Neuronal stem cell (in vitro differentiated cells): ENCODE data around the gene C10orf53.
A peak's percentile ranks its signal among the peaks of the same experiment; 100 is the strongest.

ENCODE experiments used
- DNase-seq: peaks from one replicate; pipeline ENCODE4 v3.0.0-alpha.2; 2013; ENCODE audit warnings: low spot score
- H2AFZ ChIP-seq: one replicate; pipeline ENCODE4 v1.6.1; 2013; ENCODE audit warnings: mild to moderate bottlenecking, low read length, inconsistent platforms
- H2AK5ac ChIP-seq: 2 replicates; pipeline ENCODE4 v1.6.1; 2013; ENCODE audit warnings: low read depth, mild to moderate bottlenecking, inconsistent platforms, low read length, moderate library complexity, mixed read lengths
- H2BK120ac ChIP-seq: 2 replicates; pipeline ENCODE4 v1.6.1; 2013; ENCODE audit warnings: low read depth, mild to moderate bottlenecking, inconsistent platforms, low read length, moderate library complexity, mixed read lengths
- H2BK12ac ChIP-seq: one replicate; pipeline ENCODE4 v1.6.1; 2013; ENCODE audit warnings: low read length, inconsistent platforms
- H2BK15ac ChIP-seq: 2 replicates; pipeline ENCODE4 v1.6.1; 2013; ENCODE audit warnings: mild to moderate bottlenecking, low read length, inconsistent platforms, mixed read lengths
- H2BK5ac ChIP-seq: one replicate; pipeline ENCODE4 v1.6.1; 2013; ENCODE audit warnings: inconsistent platforms, mild to moderate bottlenecking, low read length, moderate library complexity
- H3K14ac ChIP-seq: one replicate; pipeline ENCODE4 v1.6.1; 2013; ENCODE audit warnings: low read length, inconsistent platforms
- H3K18ac ChIP-seq: 2 replicates; pipeline ENCODE4 v1.6.1; 2013; ENCODE audit warnings: low read length, inconsistent platforms
- H3K23ac ChIP-seq: 2 replicates; pipeline ENCODE4 v1.6.1; 2013; ENCODE audit warnings: low read depth, mild to moderate bottlenecking, mixed read lengths, low read length, inconsistent platforms; ENCODE audit not compliant: poor library complexity
- H3K27ac ChIP-seq: replicated peaks from 3 replicates; pipeline ENCODE4 v1.5.1; 2013; ENCODE audit warnings: low read length, inconsistent platforms
- H3K27me3 ChIP-seq, 3 experiments: 2 replicates each; pipeline ENCODE4 v1.6.1; 2013; ENCODE audit warnings: low read length in 3 of 3, mild to moderate bottlenecking in 2 of 3, inconsistent platforms in 1 of 3, low read depth in 1 of 3, mixed read lengths in 1 of 3, moderate library complexity in 1 of 3; ENCODE audit not compliant: control insufficient read depth in 3 of 3, insufficient read depth in 3 of 3
- H3K36me3 ChIP-seq, 2 donors: replicated peaks in 1 of 2; 2 replicates each; pipeline ENCODE4 v1.6.1; 2013; ENCODE audit warnings: low read length in 2 of 2; ENCODE audit not compliant: control insufficient read depth in 2 of 2, insufficient read depth in 2 of 2
- H3K4ac ChIP-seq: 2 replicates; pipeline ENCODE4 v1.6.1; 2013; ENCODE audit warnings: inconsistent platforms, mild to moderate bottlenecking, low read length, moderate library complexity
- H3K4me1 ChIP-seq, 2 donors: 1 replicate in 1 of 2; 2 replicates in 1 of 2; pipeline ENCODE4 v1.6.1; 2013; ENCODE audit warnings: low read length in 2 of 2, low read depth in 1 of 2; ENCODE audit not compliant: control insufficient read depth in 2 of 2, insufficient read depth in 1 of 2
- H3K4me2 ChIP-seq: one replicate; pipeline ENCODE4 v1.6.1; 2013; ENCODE audit warnings: mild to moderate bottlenecking, low read length, inconsistent platforms; ENCODE audit not compliant: insufficient read depth, poor library complexity, severe bottlenecking
- H3K4me3 ChIP-seq, 2 donors: 2 replicates each; pipeline ENCODE4 v1.5.1; 2013; ENCODE audit warnings: low read length in 2 of 2, mild to moderate bottlenecking in 2 of 2, inconsistent platforms in 1 of 2, moderate library complexity in 1 of 2
- H3K79me1 ChIP-seq: one replicate; pipeline ENCODE4 v1.6.1; 2013; ENCODE audit warnings: low read depth, mild to moderate bottlenecking, inconsistent platforms, low read length, moderate library complexity
- H3K9ac ChIP-seq: one replicate; pipeline ENCODE4 v1.6.1; 2013; ENCODE audit warnings: mild to moderate bottlenecking, low read depth, low read length, inconsistent platforms; ENCODE audit not compliant: poor library complexity
- H3K9me3 ChIP-seq, 2 donors: replicated peaks in 1 of 2; 2 replicates each; pipeline versions ENCODE3 to v1.6.1; 2013; ENCODE audit warnings: low read length in 2 of 2, mild to moderate bottlenecking in 2 of 2, inconsistent platforms in 1 of 2, low read depth in 1 of 2, mixed read lengths in 1 of 2, moderate library complexity in 1 of 2; ENCODE audit not compliant: control insufficient read depth in 2 of 2, insufficient read depth in 1 of 2
- H4K8ac ChIP-seq: one replicate; pipeline ENCODE4 v1.6.1; 2013; ENCODE audit warnings: low read depth, mild to moderate bottlenecking, inconsistent platforms, low read length, moderate library complexity
- H4K91ac ChIP-seq: one replicate; pipeline ENCODE4 v1.6.1; 2013; ENCODE audit warnings: low read length, low read depth, mild to moderate bottlenecking, inconsistent platforms; ENCODE audit not compliant: poor library complexity
- WGBS, 2 donors: extraction: QIAGEN DNeasy Blood & Tissue Kit; methylation state at CpG; one replicate each; pipeline ENCODE4 v1.1.7; 2013; ENCODE audit warnings: missing lambda C conversion rate in 2 of 2, mixed read lengths in 1 of 2; ENCODE audit not compliant: insufficient read length in 2 of 2, insufficient replicate concordance in 1 of 2; ENCODE audit errors: extremely low coverage in 2 of 2; 5-methylcytosine and 5-hydroxymethylcytosine counted together

C10orf53 gene

DNA sequence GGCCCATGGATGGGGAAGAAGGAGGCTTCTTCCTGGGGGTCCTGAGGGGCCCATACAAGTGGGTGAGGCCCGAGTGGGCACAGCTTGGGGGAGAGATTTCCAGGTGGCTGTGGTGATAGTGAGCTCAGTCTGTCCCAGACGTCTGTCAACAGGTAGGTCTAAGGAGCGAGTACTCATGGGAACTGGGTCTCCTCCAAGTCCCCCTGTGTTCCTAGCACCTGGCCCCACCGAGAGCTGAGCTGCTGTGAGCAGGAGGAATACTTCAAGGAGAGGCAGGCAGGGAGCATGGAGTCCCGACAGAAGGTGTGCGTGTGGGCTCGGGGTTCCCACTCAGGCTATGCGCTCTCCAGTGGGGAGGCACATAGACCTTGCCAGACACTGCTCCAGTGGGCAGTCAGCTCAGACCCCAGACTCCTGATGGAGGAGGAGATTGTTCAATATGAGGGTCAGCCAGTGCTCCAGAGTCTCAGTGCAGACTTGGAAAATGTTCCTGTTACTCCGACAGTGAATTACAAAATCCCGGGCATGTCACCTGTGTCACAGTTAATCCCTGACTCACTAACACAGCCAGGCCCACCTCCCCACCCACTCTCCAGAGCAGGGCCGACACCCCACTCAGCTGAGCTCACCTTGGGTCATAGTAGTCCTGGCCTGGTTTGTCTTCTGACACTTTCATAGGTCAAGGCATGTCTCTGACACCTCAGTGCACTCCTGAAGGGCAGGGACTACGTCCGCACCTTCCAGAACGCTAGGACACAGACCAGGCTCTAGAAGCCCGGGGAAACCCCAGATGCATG is 28.2 kb upstream of the C10orf53 start:
- no CpG with 5 or more reads among the region's 15 CpGs for WGBS, 2 donors
- no peak for DNase-seq
- no peak overlapping the region for H4K8ac ChIP-seq
- no peak overlapping the region for H2AFZ ChIP-seq
- no peak overlapping the region for H3K4ac ChIP-seq
- no peaks in the 10 kb centered on the region for H3K36me3 ChIP-seq
- H3K4me2 ChIP-seq = no peak overlapping the region
- no peak overlapping the region for H3K18ac ChIP-seq
- no peak overlapping the region for H3K27ac ChIP-seq
- no peak overlapping the region for H2BK5ac ChIP-seq
- no peak overlapping the region for H3K4me3 ChIP-seq
- no peak overlapping the region for H3K9ac ChIP-seq
- peak overlapping the region; percentile 44 for H3K23ac ChIP-seq
- H3K79me1 ChIP-seq = no peaks in the 10 kb centered on the region
- no peak overlapping the region for H3K14ac ChIP-seq
- no peak overlapping the region for H2BK12ac ChIP-seq
- no peak overlapping the region for H4K91ac ChIP-seq
- no peaks in the 10 kb centered on the region for H3K9me3 ChIP-seq
- no peak overlapping the region for H2BK15ac ChIP-seq
- H3K4me1 ChIP-seq = peaks cover 0 to 2% of the 10 kb centered on the region in 2 donors
- no peak overlapping the region for H2BK120ac ChIP-seq
- peaks cover 0 to 34% (median 0%) of the 10 kb centered on the region in 3 experiments for H3K27me3 ChIP-seq
- H2AK5ac ChIP-seq = no peak overlapping the region

DNA sequence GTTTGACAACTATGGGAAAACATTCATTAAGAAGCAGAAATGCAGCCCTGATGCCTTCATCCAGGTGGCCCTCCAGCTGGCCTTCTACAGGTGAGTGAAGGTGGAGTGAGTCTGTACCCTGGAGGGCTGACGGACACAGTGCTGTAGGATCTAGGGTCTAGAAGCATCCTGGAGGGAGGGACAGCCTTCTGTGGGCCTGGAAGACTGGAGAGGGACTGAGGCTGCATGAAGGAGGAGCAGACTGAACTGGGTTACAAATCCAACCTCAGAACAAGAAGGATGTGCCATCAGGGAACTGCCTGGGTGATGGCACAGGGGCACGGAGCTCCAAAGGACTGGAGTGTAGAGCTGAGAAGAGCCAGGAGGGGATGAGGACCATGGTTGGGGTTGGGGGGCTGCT is 27.5 kb upstream of the C10orf53 start:
- Histone ChIP-seq H3K27me3 (peaks cover 0 to 28% (median 0%) of the 10 kb centered on the region in 3 experiments), H4K91ac (no peak overlapping the region)

DNA sequence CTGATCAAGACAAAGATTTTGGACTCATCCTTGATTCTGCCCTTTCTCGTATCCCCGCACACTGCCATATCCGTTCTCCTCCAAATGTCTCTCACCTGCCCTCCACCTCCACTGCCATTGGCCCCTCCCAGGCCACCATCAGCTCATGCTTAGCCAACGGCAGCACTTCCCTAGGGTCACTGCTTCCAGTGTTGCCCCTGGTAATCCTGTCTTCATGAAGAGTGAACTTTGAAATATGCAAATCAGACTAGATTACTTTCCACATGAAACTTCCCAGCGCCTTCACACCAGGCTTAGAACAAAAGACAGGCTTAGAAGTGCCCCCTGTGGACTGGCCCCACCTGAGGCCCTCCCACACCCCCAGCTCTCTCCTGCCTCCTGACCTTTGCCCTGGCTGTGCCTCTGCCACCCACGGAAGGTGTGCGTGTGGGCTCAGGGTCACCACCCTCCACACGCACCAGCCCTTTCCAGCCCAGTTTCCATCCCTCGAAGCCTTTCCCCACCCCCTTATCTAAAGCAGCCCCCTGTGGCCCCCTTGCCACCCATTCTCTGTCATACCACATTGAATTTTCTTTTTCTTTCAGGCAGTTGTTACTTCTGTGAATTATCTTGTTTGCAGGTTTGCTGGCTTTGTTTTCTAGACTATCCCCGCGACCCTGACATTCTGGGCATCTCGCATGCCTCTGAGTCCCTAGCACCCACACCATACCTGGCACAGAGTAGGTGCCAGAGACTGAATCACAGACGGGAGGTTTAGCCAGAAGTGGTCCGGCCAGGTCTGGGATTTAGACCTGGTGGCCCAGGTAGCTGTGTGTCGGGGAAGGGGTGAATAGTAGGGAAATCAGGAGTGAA is 26.8 kb upstream of the C10orf53 start:
- Histone ChIP-seq H4K91ac (no peak overlapping the region), H3K27ac (no peak overlapping the region)
- no peak for DNase-seq

More for the DNA sequence above, 27.5 kb upstream of the C10orf53 start:
- Histone ChIP-seq H3K4me3 (peak overlapping the region in 1 of 2 donors; percentile 6), H3K27ac (no peak overlapping the region), H3K36me3 (no peaks in the 10 kb centered on the region), H2AK5ac (no peak overlapping the region), H3K18ac (no peak overlapping the region), H2BK15ac (no peak overlapping the region), H3K23ac (no peak overlapping the region), H2BK120ac (no peak overlapping the region), H2BK12ac (no peak overlapping the region), H3K4me2 (no peak overlapping the region), H3K14ac (no peak overlapping the region), H3K9ac (no peak overlapping the region), H3K4me1 (peaks cover 0 to 2% of the 10 kb centered on the region in 2 donors), H3K9me3 (no peaks in the 10 kb centered on the region), H2BK5ac (no peak overlapping the region), H4K8ac (no peak overlapping the region), H3K79me1 (no peaks in the 10 kb centered on the region), H2AFZ (no peak overlapping the region), H3K4ac (no peak overlapping the region)
- WGBS, 2 donors = no CpG with 5 or more reads among the region's 2 CpGs
- no peak for DNase-seq

More for the DNA sequence above, 26.8 kb upstream of the C10orf53 start:
- Histone ChIP-seq H2BK12ac (no peak overlapping the region), H2AFZ (no peak overlapping the region), H2BK5ac (no peak overlapping the region), H3K79me1 (no peaks in the 10 kb centered on the region), H3K9me3 (no peaks in the 10 kb centered on the region), H3K18ac (no peak overlapping the region), H2AK5ac (no peak overlapping the region), H3K4ac (no peak overlapping the region), H3K4me3 (no peak overlapping the region), H3K4me2 (no peak overlapping the region), H3K36me3 (no peaks in the 10 kb centered on the region), H3K9ac (no peak overlapping the region), H4K8ac (no peak overlapping the region), H3K23ac (no peak overlapping the region), H3K4me1 (peaks cover 0 to 2% of the 10 kb centered on the region in 2 donors), H2BK120ac (no peak overlapping the region), H3K27me3 (peaks cover 0 to 28% (median 0%) of the 10 kb centered on the region in 3 experiments), H3K14ac (no peak overlapping the region), H2BK15ac (no peak overlapping the region)
- WGBS, 2 donors = no CpG with 5 or more reads among the region's 15 CpGs
